Left lung (tissue), 10 donors: ENCODE measurements around the gene VMO1. TPM values are rescaled to one million over a fixed set of nuclear protein-coding genes. Genes with fewer than 3 reads are reported as not detected.
A peak's percentile ranks its signal among the peaks of the same experiment; 100 is the strongest.

Experiments
- ATAC-seq: fragments of 200-7000 bp; cut with Tn5 transposase; one replicate; pipeline ENCODE4 v1.9.1; 2020; ENCODE audit warnings: moderate library complexity
- DNase-seq, 4 donors: peaks; one replicate each; pipeline ENCODE4 v3.0.0-alpha.2; 2013 to 2020
- H3K27ac ChIP-seq, 2 donors: fragments of 200-600 bp; sonication (generic) in 1 of 2; one replicate each; pipeline versions ENCODE4 v1.5.0 to v1.8.0; 2020 to 2021
- H3K27me3 ChIP-seq, 2 donors: fragments of 200-600 bp; sonication (generic) in 1 of 2; one replicate each; pipeline versions ENCODE4 v1.5.0 to v1.8.0; 2020 to 2021
- H3K36me3 ChIP-seq, 2 donors: fragments of 200-600 bp; sonication (generic) in 1 of 2; one replicate each; pipeline versions ENCODE4 v1.5.0 to v1.8.0; 2020 to 2021
- H3K4me1 ChIP-seq, 2 donors: fragments of 200-600 bp; one replicate each; pipeline ENCODE4 v1.8.0; 2021
- H3K4me3 ChIP-seq, 2 donors: fragments of 200-600 bp; sonication (generic) in 1 of 2; one replicate each; pipeline versions ENCODE4 v1.5.0 to v1.8.0; 2020 to 2021; ENCODE audit warnings: mild to moderate bottlenecking in 1 of 2
- H3K9me3 ChIP-seq, 2 donors: fragments of 200-600 bp; sonication (generic) in 1 of 2; one replicate each; pipeline versions ENCODE4 v1.5.0 to v1.8.0; 2020 to 2021
- CTCF ChIP-seq, 2 donors: fragments of 200-600 bp; sonication (generic) in 1 of 2; IDR thresholded peaks; one replicate each; pipeline versions ENCODE4 v1.5.0 to v1.8.0; 2021; ENCODE audit warnings: antibody characterized with exemption in 2 of 2
- intact Hi-C, 2 donors: fragments of 100-400 bp; cut with DNase I; formaldehyde crosslinking; loops; one replicate each; pipeline versions ENCODE4 v1.11.2 to v1.14.2; 2022
- polyA plus RNA-seq, 6 donors: library from polyadenylated mRNA; unstranded; fragments of 120-200 nt; gene quantifications; one replicate each; pipeline ENCODE4 v1.2.1, GENCODE V29; 2013; ENCODE audit not compliant: insufficient read length in 6 of 6
- total RNA-seq, 2 donors: library from RNA; stranded (reverse); fragmentation: NEBNext Ultra II Directional; extraction: Animal tissue kit (Norgen Biotek cat#: 25700); gene quantifications; one replicate each; pipeline ENCODE4 v1.2.1, GENCODE V29; 2021
- donor health status: DM: no; HTN: yes; CAD: no.
- donor health status: DM: no; HTN: no; CAD: no.

VMO1 gene
- total and polyA plus RNA-seq, 8 donors, result 0.22 to 6.0 (median 0.39) TPM

DNA sequence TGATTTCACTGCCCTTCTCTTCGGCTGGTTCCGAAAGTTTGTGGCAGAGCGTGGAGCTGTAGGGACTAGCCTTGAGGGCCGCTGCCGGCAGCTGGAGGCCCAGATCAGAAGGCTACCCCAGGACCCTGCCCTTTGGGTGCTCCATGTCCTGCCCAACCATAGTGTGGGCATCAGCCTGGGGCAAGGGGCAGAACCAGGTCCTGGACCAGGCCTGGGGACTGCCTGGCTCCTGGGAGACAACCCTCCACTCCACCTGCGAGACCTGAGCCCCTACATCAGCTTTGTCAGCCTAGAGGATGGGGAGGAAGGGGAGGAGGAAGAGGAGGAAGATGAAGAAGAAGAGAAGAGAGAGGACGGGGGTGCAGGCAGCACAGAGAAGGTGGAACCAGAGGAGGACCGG, 45.6 kb downstream of the VMO1 start:
- TF ChIP-seq CTCF (IDR thresholded peaks at IDR 0.05), result no peak
- Histone ChIP-seq H3K27ac (no peak overlapping the region), H3K27me3 (peaks cover 0 to 39% of the 10 kb centered on the region in 2 donors), H3K36me3 (peaks cover 0 to 6% of the 10 kb centered on the region in 2 donors), H3K4me1 (peaks cover 7 to 48% of the 10 kb centered on the region in 2 donors), H3K4me3 (peak overlapping the region in 1 of 2 donors; percentile 89), H3K9me3 (no peaks in the 10 kb centered on the region)
- ATAC-seq (no peak), DNase-seq (no peak)
- intact Hi-C loops, result no loop called here

DNA sequence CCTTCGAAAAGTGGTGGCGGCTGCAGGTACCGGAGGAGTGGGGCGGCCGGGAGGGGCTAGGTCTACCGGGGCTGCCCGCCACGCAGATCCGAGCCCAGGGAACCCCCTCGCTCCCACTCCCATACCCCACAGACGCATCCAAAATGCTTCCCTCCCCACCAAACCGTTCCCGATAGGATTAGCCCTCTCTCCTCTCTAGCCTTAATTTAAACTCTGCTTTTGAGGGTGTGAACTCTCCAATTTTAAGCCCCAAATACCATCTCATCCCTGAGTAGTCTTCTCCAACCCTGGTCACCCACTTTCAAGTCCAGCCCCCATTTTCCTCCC, 46.2 kb downstream of the VMO1 start:
- DNase-seq (no peak), ATAC-seq (no peak)
- intact Hi-C loops, result no loop called here
- Histone ChIP-seq H3K27me3 (peaks cover 0 to 33% of the 10 kb centered on the region in 2 donors), H3K36me3 (peaks cover 0 to 12% of the 10 kb centered on the region in 2 donors), H3K4me1 (peaks cover 7 to 51% of the 10 kb centered on the region in 2 donors), H3K9me3 (no peaks in the 10 kb centered on the region), H3K27ac (peak overlapping the region in 1 of 2 donors; percentile 88), H3K4me3 (peak overlapping the region; percentile 79 to 89)
- no peak for TF ChIP-seq CTCF (IDR thresholded peaks at IDR 0.05)

DNA sequence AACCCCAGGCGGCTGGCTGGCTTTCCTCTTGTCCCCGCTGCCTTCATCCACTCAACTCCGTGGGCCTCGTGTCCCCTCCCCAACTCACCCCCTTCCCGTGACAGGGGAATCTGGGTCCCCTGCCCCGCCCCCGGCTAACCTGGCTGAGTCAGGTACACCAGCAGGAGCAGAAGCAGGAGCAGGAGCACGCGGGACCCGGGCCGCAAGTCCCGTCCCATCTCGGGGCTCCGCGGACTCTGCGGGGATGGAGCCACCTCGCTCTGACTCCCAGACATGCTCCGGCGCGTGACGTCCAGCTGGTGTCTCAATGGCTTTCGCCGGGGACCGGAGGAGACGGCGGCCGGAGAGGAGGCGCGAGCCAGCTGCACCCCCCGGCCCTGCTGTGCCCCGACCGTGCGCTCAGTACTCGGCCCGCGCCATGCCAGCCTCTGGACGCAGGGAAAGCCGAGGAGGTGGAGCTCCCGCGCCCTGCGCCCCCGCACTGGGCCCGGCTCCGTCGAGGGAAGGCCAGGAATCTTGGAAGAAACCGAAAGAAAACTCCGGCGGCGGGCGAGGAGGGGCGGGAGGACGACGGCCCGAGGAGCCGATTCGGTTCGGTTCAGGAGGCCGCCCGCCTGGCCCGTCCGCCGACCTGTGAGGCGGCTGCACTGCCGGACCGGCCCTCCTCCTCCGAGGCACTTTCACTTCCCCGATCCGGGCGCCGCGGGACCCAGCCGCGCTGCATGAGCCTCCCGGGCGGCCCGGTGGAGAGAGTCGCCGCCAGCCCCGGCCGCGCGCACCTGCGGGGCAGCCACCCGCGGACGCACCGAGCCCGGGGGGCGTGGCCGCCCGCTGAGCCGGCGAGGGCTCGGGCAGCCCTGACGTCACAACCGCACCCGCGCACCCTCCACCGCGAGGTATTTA, 46.8 kb downstream of the VMO1 start, which contains the start of the genes CXCL16 and ZMYND15:
CXCL16 (minus strand) TSS at position 807 of the 903 bp plus-strand sequence; CDS start at position 218, 589 bp downstream.
ZMYND15 (plus strand) TSS at position 712 of the 903 bp plus-strand sequence. CDS start 716 bp downstream, outside the sequence.
- H3K9me3 ChIP-seq, result no peaks in the 10 kb centered on the region
- ATAC-seq (peak; percentile 80), DNase-seq (peak in 3 of 4 donors; percentile 66 to 94 (median 68))
- peaks cover 0 to 27% of the 10 kb centered on the region in 2 donors for H3K27me3 ChIP-seq
- no peak for TF ChIP-seq CTCF (IDR thresholded peaks at IDR 0.05)
- peak within 1 kb of the TSS; percentile 78 to 88 for H3K27ac ChIP-seq
- H3K36me3 ChIP-seq, result peaks cover 0 to 18% of the 10 kb centered on the region in 2 donors
- intact Hi-C loops, result no loop called here
- H3K4me3 ChIP-seq, result peak within 1 kb of the TSS; percentile 79 to 89
- H3K4me1 ChIP-seq, result peaks cover 7 to 53% of the 10 kb centered on the region in 2 donors

DNA sequence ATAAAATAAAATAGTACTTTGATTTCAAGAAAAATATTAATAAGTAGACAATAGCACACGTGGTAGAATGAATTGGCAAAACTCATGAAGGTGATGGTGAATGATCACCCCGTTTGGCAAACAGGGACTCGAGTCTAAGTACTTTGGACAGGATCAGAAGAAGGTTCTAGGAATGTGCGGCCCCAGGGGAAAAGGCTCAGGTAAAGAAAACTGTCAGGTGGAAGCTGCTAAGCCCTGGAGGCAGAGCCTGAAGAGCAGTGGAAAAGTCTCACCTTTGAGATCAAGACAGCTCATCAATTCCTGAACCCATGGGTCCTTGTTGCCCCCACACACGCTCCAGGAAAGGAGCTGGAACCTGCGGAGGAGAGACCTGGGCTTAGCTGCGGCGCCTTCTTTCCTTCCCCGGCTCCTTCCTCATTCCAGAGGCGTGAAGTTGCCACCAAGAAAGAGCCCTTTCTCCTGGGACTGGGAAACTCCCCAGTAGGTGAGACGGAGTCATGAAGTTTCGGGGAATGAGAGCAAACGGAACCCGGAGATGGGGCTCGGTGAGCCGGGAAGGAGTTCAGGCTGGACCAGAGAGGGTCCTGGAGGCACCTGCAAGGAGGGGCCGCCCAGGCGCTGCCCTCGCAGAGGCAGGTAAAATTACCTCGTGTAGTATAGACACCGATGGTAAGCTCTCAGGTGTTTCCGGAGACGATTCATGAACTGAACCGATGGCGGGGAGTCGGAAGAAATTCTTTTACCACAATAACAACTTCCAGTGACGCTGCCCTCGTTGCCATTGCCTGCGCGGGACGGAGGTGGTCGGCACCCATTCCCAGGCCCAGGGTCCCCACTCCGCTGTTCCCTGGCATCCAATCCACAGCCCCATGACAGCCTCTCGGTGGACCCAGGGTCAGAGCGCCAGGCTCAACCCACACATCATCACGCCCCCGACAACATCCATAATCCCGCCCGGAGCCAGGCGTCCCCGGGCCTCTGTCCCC, 47.7 kb downstream of the VMO1 start:
- peaks cover 7 to 62% of the 10 kb centered on the region in 2 donors for H3K4me1 ChIP-seq
- no peak for TF ChIP-seq CTCF (IDR thresholded peaks at IDR 0.05)
- peaks cover 0 to 17% of the 10 kb centered on the region in 2 donors for H3K27me3 ChIP-seq
- H3K27ac ChIP-seq, result peak overlapping the region; percentile 78 to 88
- ATAC-seq (peak; percentile 61), DNase-seq (no peak)
- peak overlapping the region; percentile 79 to 89 for H3K4me3 ChIP-seq
- intact Hi-C loops, result no loop called here
- H3K9me3 ChIP-seq, result no peaks in the 10 kb centered on the region
- H3K36me3 ChIP-seq, result peaks cover 0 to 28% of the 10 kb centered on the region in 2 donors
